GM18909 (cell line): ENCODE results near the gene CHCHD1.
"Not testable (repeated sequence)": the region's sequence is repeated elsewhere in the genome, so short reads cannot be mapped to it uniquely, and the experiment has no call there.

Experiments used
- ATAC-seq: cut with Tn5 transposase; IDR thresholded peaks from one replicate; pipeline ENCODE4 v1.9.1; 2021; ENCODE audit warnings: mild to moderate bottlenecking; ENCODE audit not compliant: unreplicated experiment, poor library complexity

Gene CHCHD1

DNA sequence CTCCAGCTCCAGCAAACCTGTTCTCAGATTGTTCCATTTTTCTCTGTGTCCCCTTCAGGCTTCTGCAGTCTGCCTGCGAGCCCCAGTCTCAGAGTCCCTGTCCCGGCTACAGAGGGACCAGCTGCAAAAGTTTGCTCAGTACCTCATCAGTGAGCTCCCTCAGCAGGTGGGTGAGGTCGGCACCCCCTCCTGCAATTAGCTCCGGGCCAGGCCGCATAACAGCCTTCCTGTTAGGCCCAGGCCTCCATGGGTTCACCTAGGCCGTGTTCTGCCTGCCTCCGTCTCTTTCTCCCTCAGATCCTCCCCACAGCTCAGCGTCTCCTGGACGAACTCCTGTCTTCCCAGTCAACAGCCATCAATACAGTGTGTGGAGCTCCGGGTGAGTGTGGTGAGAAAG, 7.8 kb downstream of the CHCHD1 start:
- ATAC-seq = no peak

DNA sequence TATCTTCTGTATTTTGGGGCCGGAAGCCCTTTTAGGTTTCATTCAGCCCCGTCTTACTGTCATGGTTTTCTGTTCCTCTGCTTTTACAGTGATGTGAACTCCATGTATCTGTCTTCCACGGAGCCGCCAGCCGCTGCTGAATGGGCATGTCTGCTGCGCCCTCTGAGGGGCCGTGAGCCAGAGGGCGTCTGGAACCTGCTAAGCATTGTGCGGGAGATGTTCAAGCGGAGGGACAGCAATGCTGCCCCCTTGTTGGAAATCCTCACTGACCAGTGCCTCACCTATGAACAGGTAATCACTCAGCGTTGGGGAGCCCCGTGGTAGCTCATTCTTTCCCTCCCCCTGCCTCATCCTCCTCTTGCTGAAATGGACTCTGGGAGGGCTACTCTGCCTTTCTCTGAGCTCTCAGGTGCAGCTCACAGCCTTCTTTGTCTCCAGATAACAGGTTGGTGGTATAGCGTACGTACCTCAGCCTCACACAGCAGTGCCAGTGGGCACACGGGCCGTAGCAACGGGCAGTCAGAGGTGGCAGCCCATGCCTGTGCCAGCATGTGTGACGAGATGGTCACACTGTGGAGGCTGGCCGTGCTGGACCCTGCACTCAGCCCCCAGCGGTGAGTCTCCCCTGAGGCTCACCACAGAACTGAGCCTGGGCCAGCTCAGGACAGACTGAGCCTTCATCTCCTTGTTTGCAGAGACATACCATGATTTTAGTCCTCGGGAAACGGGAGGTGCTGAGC, 9.2 kb downstream of the CHCHD1 start:
- ATAC-seq = no peak

DNA sequence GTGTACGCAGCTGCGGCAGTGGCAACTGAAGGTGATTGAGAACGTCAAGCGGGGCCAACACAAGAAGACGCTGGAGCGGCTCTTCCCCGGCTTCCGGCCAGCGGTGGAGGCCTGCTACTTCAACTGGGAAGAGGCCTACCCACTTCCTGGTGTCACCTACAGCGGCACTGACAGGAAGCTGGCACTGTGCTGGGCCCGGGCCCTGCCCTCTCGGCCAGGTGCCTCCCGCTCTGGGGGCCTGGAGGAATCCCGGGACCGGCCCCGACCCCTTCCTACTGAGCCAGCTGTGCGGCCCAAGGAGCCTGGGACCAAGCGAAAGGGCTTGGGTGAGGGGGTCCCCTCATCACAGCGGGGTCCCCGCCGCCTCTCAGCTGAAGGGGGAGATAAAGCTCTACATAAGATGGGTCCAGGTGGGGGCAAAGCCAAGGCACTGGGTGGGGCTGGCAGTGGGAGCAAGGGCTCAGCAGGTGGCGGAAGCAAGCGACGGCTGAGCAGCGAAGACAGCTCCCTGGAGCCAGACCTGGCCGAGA, 10.1 kb downstream of the CHCHD1 start:
- ATAC-seq = no peak

DNA sequence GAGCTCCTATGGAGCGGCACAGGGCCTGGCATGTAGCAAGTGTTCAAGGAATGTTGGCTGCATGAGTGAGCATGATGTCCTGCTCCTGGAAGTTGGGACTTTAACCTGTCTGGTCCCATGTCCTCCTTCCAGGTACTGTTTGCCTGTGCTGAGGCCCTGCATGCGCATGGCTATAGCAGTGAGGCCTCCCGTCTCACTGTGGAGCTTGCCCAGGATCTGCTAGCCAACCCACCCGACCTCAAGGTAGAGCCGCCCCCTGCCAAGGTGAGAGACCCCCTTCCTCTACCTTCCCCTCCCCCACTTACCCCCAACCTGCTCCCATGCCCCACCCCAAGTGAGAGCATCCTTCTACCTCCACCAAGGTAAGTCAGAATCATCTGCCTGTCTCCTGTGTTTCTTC, 11.6 kb downstream of the CHCHD1 start:
- ATAC-seq = no peak

DNA sequence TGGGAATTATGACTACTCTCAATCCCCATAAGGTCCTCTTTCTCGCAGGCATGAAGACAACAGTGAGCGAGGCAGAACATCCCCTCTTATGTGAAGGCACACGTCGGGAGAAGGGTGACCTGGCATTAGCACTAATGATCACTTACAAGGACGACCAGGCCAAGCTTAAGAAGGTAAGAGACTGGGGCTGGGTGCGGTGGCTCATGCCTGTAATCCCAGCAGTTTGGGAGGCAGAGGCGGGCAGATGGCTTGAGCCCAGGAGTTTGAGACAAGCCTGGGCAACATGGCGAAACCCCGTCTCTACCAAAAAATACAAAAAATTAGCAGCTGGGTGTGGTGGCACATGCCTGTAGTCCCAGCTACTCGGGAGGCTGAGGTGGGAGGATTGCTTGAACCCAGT, 13.6 kb downstream of the CHCHD1 start:
- ATAC-seq = not testable (repeated sequence)

DNA sequence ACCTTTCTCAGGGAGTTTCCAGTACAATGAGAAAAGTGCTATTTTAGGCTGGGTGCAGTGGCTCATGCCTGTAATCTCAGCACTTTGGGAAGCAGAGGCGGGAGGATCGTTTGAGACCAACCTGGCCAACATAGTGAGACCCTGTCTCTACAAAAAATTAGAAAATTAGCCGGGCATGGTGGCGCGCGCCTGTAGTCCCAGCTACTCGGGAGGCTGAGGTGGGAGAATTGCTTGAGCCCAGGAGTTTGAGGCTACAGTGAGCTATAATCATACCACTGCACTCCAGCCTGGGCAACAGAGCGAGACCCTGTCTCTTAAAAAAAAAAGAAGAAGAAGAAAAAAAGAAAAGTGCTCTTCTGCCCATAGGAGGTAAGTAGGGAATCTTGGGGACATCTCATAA, 14.2 kb downstream of the CHCHD1 start:
- not testable (repeated sequence) for ATAC-seq

DNA sequence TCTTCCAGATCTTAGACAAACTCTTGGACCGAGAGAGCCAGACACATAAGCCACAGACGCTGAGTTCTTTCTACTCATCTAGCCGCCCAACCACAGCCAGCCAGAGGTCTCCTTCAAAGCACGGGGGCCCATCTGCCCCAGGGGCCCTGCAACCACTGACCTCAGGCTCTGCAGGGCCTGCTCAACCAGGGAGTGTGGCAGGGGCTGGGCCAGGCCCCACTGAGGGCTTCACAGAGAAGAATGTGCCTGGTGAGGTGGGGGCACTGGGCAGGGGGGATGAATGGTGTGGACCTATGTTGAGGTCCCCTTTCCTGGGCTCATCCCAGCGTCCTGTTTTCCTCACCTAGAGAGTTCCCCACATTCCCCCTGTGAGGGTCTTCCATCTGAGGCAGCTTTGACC, 14.9 kb downstream of the CHCHD1 start:
- no peak for ATAC-seq

DNA sequence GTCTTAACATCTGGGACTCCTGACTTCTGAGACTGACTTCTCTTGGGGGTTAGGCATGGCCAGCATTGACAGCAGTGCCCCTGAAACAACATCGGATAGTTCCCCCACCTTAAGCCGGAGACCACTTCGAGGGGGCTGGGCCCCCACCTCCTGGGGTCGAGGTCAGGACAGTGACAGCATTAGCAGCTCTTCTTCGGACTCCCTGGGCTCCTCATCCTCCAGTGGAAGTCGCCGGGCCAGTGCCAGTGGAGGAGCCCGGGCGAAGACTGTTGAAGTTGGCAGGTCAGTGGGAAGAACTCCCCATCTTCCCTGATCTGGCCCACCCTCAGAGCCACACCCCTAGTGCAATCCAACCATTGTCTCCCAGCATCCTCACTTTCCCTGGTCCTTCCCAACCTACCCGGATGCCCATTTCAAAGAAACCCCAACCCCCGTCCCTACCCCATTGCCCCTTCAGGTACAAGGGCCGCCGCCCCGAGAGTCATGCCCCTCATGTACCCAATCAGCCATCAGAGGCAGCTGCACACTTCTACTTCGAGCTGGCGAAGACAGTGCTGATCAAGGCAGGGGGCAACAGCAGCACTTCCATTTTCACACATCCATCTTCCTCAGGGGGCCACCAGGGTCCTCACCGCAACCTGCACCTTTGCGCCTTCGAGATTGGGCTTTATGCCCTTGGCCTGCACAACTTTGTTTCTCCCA, 15.6 kb downstream of the CHCHD1 start:
- no peak for ATAC-seq

DNA sequence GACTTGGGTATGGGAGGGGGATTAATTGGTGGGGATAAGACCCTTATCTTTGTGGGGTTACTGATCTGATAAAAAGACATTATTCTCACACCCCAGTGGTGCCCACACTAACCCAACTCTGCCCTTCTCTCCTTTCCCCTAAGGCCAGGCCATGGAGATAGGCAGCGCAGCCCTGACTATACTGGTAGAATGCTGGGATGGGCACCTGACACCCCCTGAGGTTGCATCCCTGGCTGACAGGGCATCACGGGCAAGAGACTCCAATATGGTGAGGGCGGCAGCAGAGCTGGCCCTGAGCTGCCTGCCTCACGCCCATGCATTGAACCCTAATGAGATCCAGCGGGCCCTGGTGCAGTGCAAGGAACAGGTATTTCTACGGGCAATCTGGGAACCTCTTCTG, 16.2 kb downstream of the CHCHD1 start:
- no peak for ATAC-seq

DNA sequence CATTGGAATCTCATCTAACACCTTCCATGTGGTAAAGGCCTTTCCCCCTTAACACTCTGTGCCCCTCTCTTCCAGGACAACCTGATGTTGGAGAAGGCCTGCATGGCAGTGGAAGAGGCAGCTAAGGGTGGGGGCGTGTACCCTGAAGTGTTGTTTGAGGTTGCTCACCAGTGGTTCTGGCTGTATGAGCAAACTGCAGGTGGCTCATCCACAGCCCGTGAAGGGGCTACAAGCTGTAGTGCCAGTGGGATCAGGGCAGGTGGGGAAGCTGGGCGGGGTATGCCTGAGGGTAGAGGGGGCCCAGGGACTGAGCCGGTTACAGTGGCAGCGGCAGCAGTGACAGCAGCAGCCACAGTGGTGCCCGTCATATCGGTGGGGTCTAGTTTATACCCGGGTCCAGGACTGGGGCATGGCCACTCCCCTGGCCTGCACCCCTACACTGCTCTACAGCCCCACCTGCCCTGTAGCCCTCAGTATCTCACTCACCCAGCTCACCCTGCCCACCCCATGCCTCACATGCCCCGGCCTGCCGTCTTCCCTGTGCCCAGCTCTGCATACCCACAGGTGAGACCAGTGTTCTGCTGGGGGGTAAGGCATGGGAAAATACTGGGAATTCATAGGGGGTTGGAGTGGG, 17.2 kb downstream of the CHCHD1 start:
- ATAC-seq = no peak

DNA sequence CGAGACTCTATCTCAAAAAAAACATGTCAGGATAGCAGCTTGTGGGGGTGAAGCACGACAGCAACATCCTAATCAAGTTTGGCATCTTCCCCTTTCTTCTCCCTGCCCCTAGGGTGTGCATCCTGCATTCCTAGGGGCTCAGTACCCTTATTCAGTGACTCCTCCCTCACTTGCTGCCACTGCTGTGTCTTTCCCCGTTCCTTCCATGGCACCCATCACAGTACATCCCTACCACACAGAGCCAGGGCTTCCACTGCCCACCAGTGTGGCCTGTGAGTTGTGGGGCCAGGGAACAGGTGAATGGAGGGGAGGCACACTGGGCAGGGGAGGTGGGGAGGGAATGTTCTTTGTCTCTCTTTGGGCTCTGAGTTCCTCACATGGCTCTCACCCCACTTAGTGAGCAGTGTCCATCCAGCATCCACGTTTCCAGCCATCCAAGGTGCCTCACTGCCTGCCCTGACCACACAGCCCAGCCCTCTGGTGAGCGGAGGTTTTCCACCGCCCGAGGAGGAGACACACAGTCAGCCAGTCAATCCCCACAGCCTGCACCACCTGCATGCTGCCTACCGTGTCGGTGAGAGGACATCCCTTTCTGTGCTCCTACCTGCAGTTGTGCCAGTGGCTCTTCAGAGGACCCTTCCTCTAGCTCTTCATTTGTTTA, 18.2 kb downstream of the CHCHD1 start:
- ATAC-seq = no peak

DNA sequence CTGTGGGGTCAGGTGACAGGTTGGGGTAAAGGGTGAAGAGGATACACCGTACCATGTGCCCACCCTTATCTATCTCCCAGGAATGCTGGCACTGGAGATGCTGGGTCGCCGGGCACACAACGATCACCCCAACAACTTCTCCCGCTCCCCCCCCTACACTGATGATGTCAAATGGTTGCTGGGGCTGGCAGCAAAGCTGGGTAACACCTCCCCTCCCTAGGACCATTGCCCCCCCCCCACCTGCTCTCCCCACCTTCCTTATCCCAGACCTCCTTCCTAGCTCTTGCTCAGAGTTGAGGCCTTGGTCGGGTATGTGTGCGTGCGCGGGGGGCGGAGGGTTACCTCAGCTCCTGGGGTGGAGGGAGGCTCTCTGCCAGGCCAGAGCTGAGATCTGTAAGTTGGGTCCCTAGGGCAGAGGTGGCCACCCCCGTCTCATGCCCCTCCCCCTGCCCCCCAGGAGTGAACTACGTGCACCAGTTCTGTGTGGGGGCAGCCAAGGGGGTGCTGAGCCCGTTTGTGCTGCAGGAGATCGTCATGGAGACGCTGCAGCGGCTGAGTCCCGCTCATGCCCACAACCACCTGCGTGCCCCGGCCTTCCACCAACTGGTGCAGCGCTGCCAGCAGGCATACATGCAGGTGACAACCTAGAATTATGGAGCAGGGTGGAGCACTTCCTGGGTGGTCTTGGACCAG, 18.9 kb downstream of the CHCHD1 start:
- ATAC-seq = no peak

DNA sequence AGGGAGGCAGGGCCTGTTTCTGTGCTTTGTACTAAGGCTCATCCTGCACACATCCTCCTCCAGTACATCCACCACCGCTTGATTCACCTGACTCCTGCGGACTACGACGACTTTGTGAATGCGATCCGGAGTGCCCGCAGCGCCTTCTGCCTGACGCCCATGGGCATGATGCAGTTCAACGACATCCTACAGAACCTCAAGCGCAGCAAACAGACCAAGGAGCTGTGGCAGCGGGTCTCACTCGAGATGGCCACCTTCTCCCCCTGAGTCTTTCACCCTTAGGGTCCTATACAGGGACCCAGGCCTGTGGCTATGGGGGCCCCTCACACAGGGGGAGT, 19.4 kb downstream of the CHCHD1 start:
- ATAC-seq = no peak

DNA sequence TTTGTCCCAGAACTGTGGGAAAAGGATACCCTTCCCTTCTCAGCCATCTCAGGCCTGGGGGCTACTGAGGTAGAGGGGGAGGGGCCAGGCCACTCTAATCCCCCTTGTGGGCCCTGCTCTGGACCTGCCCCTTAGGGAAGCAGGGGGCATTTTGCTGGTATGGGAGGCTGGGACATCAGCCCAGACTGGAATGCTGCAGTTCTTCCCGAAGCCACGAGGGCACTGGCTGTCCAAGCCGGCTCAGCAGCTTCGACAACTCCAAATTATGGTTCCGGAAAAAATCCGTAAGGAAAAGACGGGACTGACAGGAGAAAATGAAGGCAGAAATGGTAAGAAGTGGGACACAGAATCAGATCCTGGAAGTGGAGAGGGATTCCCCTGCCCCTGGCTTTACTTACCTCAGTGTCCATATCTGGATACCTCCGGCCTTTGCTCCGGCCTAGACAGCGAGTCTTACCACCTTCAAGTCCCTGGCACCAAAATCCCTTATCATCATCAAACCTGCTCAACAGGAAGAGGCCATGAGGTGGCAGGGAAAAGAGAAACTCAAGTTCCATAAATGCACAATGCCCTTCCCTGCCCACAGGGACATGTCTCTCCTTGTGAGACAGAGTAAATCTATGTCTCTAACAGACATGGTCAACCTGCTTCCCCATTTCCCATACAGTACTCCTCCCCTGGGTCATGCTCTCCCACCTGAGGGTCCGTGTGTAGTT, 20.6 kb downstream of the CHCHD1 start:
- no peak for ATAC-seq

DNA sequence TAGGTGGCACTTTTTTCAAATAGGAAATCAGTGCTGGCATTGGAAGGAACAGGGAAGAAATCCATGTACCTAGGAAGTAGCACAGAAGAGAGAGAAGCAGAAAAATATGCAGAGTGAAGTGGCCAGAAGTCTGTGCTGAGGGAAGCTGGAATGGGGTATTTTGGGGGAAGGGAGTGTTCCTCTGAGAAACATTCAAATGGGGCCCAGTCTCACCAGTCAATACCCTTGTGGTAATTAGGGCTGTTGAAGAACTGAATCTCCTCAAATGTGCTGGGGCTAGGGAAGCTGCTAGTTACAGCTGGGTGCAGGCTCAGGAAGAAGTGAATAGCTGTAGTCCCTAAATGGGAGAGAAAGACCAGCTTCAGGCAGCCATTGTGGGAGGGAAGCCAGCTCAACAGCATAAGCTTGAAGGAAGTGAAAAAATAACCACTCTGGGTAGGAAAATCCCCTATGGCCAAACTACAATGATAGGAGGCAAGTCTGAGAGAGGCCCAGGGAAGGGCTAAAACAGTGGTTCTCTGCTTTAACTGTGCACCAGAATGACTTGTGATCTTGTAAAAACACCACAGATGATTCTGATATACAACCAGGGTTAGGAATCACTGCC, 21.9 kb downstream of the CHCHD1 start:
- ATAC-seq = peak; percentile 67

DNA sequence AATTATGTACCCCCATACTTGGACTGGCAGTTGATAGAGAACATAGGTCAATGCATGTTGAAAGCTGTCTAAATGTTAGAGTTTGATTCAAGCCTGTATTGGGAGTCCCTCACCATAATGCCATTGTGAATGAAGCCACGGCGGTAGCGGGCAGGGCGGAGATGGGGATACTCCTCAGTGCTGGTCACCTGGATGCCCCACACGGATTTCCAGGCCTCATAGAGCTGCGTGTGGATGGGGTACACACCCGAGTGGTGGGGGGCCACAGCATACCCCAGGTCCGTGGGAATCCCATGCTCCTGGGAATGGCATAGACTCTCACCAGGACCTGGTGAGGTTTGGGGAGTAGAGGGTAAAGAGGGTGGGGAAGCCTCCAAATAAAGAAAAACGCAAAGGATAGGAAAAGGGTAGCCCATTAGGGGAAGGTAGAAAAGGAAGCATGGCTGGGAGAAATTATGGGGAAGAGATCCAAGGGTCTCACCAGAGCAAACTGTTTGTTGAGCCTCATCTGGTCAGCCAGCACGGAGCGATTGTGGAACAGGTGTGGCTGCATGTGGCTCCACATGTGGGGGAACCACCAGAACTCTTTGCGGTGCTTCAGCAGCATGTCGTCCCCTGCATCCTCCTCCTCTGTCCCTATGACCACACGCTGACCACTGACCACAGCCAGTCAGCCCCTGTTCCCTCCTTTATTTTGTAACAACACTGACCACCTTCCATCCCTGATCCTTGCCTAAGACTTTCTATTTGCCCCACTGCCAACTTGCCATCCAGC, 24.5 kb downstream of the CHCHD1 start:
- ATAC-seq = no peak

DNA sequence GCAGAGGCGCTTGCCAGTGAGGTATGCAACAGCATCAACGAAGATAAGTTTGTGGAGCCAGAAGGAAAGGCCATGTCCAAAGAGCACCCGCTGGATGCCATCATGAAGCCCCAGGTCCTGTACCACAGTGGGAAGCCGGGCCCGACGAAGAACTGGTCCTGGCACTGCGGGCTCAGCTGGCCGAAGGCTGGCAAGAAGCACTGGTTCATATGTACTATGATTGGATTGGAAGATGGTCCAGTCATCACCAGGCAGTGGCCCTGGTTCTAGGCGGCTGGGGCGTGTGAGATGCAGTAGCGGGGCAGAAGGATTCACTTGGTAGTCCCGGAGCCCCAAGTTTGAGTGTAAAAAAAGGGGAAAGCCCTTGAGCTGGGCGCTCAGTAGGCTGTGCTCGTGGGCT, 25.6 kb downstream of the CHCHD1 start:
- ATAC-seq = no peak

DNA sequence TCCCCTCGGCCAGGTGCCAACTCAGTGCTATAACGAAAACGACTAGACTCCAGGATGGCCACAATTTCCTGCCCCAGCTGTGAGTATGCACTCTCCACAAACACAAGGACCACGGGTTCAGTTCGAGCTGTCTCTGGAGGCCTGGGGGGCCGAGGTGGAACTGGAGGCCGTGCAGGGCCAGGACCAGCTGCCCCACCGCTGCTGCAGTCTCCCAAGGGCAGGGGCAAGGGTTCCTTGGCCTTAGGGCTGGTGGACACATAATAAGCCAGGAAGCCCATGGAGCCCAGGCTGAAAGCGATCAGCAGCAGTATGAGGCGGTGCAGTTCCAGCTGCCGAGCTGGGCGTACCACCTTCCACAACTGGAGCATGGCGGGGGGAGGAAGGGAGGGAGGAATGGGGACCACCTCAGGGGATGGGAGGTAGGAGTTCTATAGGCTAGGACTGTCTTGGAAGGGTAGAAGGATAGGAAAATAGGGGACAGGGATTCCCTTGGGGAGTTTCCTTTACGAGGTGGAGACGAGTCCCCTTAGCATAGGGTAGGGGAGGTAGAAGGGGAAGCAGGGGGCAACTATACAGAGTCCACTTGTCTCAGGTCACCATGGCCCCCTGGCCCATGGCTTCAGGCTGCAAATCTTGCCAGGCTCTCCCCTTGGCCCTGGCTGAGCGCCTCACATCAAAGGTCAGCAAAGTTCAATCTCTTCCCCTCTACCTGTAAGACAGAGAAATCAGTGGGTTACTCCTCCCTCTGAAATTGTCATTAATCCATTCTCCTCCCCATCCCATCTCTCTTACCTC, 26.4 kb downstream of the CHCHD1 start:
- ATAC-seq = no peak
